Bronchial epithelial cell (primary cell): ENCODE data around the gene DHX58. TPM values are rescaled to one million over a fixed set of nuclear protein-coding genes. Genes with fewer than 3 reads are reported as not detected.
A peak's percentile ranks its signal among the peaks of the same experiment; 100 is the strongest.

ENCODE experiments used
- DNase-seq: peaks from one replicate; pipeline ENCODE4 v3.0.0-alpha.2; 2010; ENCODE audit warnings: low read depth
- FAIRE-seq: peaks from 2 replicates; lab custom pipeline; 2011; peaks lifted over from hg19 to GRCh38; lab: Jason Lieb, UNC
- H3K27me3 ChIP-seq: 2 replicates; pipeline ENCODE4 v1.5.1; 2011; ENCODE audit warnings: low read length; ENCODE audit not compliant: control insufficient read depth, insufficient read depth
- H3K36me3 ChIP-seq: 2 replicates; pipeline ENCODE4 v1.5.1; 2011; ENCODE audit warnings: low read length; ENCODE audit not compliant: control insufficient read depth, insufficient read depth
- H3K4me3 ChIP-seq: 2 replicates; pipeline ENCODE4 v1.5.1; 2011; ENCODE audit warnings: mild to moderate bottlenecking, low read depth, low read length, control low read depth
- total RNA-seq: library from RNA; depleted of rRNA; stranded (reverse); fragments of >200 nt; gene quantifications from 2 replicates; pipeline ENCODE4 v1.2.1, GENCODE V29; 2014
- TF ChIP-seq, protein P1 (sequence below): IDR thresholded peaks from 2 replicates; pipeline ENCODE4 v1.5.1; 2011; ENCODE audit warnings: mild to moderate bottlenecking, moderate library complexity, low read length, control low read depth, inconsistent platforms; ENCODE audit not compliant: insufficient read depth, severe bottlenecking

Gene DHX58
- total RNA-seq, 1 donor from 2014 or later: 5.0 TPM

GRCh38 chr17:42104264-42104663 lies 8.2 kb downstream of the DHX58 start:
- Histone ChIP-seq H3K4me3 (no peak overlapping the region), H3K36me3 (peaks cover 2% of the 10 kb centered on the region), H3K27me3 (no peaks in the 10 kb centered on the region)
- TF ChIP-seq, protein P1, sequence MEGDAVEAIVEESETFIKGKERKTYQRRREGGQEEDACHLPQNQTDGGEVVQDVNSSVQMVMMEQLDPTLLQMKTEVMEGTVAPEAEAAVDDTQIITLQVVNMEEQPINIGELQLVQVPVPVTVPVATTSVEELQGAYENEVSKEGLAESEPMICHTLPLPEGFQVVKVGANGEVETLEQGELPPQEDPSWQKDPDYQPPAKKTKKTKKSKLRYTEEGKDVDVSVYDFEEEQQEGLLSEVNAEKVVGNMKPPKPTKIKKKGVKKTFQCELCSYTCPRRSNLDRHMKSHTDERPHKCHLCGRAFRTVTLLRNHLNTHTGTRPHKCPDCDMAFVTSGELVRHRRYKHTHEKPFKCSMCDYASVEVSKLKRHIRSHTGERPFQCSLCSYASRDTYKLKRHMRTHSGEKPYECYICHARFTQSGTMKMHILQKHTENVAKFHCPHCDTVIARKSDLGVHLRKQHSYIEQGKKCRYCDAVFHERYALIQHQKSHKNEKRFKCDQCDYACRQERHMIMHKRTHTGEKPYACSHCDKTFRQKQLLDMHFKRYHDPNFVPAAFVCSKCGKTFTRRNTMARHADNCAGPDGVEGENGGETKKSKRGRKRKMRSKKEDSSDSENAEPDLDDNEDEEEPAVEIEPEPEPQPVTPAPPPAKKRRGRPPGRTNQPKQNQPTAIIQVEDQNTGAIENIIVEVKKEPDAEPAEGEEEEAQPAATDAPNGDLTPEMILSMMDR: no peak
- FAIRE-seq (no peak), DNase-seq (no peak)

- TF ChIP-seq, protein P1: no peak
- FAIRE-seq: no peak
- H3K4me3 ChIP-seq: no peak overlapping the region
- H3K27me3 ChIP-seq: no peaks in the 10 kb centered on the region
- no peak for DNase-seq
- H3K36me3 ChIP-seq: peaks cover 2% of the 10 kb centered on the region
Measured at GRCh38 chr17:42103221-42103954, 9.1 kb downstream of the DHX58 start.

GRCh38 chr17:42101513-42102292 lies 10.8 kb downstream of the DHX58 start:
- H3K27me3 ChIP-seq: peaks cover 13% of the 10 kb centered on the region
- FAIRE-seq: no peak
- no peak overlapping the region for H3K4me3 ChIP-seq
- H3K36me3 ChIP-seq: peaks cover 2% of the 10 kb centered on the region
- peak; percentile 49 for DNase-seq
- TF ChIP-seq, protein P1: peak; percentile 88

GRCh38 chr17:42098730-42099399 lies 13.6 kb downstream of the DHX58 start:
- no peak for DNase-seq
- TF ChIP-seq, protein P1: no peak
- Histone ChIP-seq H3K4me3 (no peak overlapping the region), H3K27me3 (peaks cover 13% of the 10 kb centered on the region), H3K36me3 (no peaks in the 10 kb centered on the region)
- FAIRE-seq: no peak

DNA sequence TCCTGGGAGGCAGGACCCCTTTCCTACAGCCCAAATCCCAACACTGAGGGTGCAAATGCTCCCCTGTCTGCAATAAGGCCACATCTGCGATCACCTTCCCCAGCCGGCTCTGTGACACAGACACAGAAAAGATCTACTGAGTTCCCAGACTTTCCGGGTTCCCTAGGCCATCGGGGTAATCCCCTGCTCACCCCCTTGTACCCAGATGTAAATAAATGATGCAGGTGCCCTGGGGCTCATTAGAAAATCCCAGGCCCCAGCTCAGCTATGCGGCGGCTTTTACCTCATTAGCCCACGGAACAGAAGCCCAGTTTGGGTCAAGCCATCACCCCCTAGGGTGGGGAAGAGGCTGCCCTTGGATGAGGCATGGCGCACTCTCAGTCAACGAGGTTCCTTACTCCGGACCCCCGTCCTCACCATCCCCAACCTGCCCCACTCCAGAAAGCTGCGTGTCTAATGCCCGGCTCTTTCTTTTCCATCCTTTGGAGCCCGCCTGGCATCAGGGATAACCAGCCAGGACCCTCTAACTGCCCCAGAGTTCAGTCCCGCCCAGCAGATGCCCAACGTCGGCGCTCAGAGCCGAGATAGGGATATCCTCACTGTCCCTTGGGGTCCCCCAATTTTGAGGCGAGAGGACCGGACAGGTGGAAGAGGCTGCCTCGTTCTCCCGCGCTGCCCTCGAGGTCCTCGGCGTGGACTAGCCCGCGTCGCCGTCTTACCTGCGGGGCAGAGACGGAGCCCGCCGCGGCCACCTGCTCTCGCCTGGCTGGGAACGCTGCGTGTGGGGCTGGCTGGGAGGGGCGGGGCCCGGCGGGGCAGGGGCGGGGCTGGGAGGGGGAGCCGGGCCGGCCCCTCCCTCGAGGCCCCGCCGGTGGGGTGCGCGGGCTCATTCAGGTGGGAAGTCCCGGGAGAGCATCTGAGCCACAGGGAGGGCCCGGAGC lies 14.6 kb downstream of the DHX58 start, which contains the start of gene ZNF385C:
Gene ZNF385C (minus strand): TSS at position 783 of the 941 bp plus-strand sequence. CDS start 35,417 bp downstream, outside the sequence.
- DNase-seq (no peak), FAIRE-seq (no peak)
- TF ChIP-seq, protein P1: no peak

More for the DNA sequence above, 14.6 kb downstream of the DHX58 start, which contains the start of gene ZNF385C:
- H3K4me3 ChIP-seq: no peak within 1 kb of the TSS
- peaks cover 13% of the 10 kb centered on the region for H3K27me3 ChIP-seq
- no peaks in the 10 kb centered on the region for H3K36me3 ChIP-seq
